Measurements from ENCODE around the gene RAB7B. TPM values are rescaled to one million over a fixed set of nuclear protein-coding genes. Genes with fewer than 3 reads are reported as not detected.

RAB7B gene
- total RNA-seq, 4 donors from 2014 or later: 4.8 to 12.6 (median 8.7) TPM

DNA sequence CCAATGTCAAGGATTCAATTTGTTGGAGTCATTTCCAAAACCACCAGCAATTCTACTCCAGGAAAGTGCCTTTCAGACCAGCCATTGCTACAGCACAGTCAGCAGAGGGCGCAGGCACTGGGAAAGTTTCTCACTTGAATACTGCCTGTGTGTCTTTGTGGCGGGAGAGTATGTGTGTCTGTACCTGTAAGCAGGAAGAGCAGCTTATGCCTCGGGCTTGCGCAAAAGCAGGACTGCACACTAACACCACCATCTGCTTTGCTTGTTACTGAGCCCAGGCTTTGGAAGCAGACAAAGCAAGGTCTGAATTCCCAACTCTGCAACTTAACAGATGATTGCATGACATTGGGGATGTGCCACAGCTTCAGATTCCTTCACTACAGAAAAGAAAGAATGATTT lies 27.5 kb upstream of the RAB7B start:
- DNase-seq: peak; percentile 77 to 84
- H3K9me3 ChIP-seq: no peaks in the 10 kb centered on the region
- H3K27me3 ChIP-seq: no peaks in the 10 kb centered on the region
- TF ChIP-seq, protein P1, sequence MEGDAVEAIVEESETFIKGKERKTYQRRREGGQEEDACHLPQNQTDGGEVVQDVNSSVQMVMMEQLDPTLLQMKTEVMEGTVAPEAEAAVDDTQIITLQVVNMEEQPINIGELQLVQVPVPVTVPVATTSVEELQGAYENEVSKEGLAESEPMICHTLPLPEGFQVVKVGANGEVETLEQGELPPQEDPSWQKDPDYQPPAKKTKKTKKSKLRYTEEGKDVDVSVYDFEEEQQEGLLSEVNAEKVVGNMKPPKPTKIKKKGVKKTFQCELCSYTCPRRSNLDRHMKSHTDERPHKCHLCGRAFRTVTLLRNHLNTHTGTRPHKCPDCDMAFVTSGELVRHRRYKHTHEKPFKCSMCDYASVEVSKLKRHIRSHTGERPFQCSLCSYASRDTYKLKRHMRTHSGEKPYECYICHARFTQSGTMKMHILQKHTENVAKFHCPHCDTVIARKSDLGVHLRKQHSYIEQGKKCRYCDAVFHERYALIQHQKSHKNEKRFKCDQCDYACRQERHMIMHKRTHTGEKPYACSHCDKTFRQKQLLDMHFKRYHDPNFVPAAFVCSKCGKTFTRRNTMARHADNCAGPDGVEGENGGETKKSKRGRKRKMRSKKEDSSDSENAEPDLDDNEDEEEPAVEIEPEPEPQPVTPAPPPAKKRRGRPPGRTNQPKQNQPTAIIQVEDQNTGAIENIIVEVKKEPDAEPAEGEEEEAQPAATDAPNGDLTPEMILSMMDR (IDR thresholded peaks at IDR 0.05): peak in 5 of 6 experiments; percentile 47 to 89 (median 82)
- TF ChIP-seq POLR2A (IDR thresholded peaks at IDR 0.05): no peak
- WGBS, 2 donors: 5% methylated on average over 3 to 4 of the region's 4 CpGs
- H3K4me1 ChIP-seq: peaks cover 29 to 43% of the 10 kb centered on the region in 2 donors
- peak overlapping the region in 1 of 3 donors; percentile 67 for H3K27ac ChIP-seq
- intact Hi-C loops (cut with DNase I): loop anchor here (10.0 kb wide), 1 partner anchor 74 kb away; no protein-coding TSS in a partner anchor
- H3K4me3 ChIP-seq (replicated peaks in 1 of 3): no peak overlapping the region
- no peaks in the 10 kb centered on the region for H3K36me3 ChIP-seq

DNA sequence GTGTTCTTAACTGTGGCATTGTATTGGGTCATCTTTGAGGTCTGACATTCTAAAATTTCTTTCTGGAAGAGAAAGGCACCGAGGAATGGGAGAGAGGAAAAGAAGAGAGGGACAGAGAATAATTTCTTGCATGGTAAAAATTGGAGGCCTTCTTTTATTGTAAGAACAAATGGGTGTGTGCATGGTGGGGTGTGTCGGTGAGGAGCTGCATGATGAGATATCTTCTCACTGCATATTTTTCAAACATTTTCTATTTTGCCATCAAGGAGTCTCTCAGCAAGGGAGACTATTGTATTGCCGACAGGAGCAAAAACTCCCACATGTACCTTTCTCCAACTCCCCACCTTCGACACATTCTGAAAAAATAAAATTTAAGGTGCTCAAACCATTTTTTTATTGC lies 27.0 kb upstream of the RAB7B start:
- WGBS, 2 donors: 75 to 80% methylated on average over 4 of the region's 4 CpGs
- Histone ChIP-seq H3K9me3 (no peaks in the 10 kb centered on the region), H3K27ac (peak overlapping the region in 2 of 3 donors; percentile 27 to 67), H3K36me3 (no peaks in the 10 kb centered on the region), H3K4me3 (replicated peaks in 1 of 3) (no peak overlapping the region), H3K27me3 (no peaks in the 10 kb centered on the region), H3K4me1 (peaks cover 30 to 45% of the 10 kb centered on the region in 2 donors)
- TF ChIP-seq, protein P1 (IDR thresholded peaks at IDR 0.05): no peak
- no peak for TF ChIP-seq POLR2A (IDR thresholded peaks at IDR 0.05)
- no peak for DNase-seq
- intact Hi-C loops (cut with DNase I): loop anchor here (10.0 kb wide), 1 partner anchor 75 kb away; no protein-coding TSS in a partner anchor

GRCh38 chr1:206029484-206029883 lies 26.3 kb upstream of the RAB7B start:
- peaks cover 37 to 48% of the 10 kb centered on the region in 2 donors for H3K4me1 ChIP-seq
- WGBS, 2 donors: 11 to 16% methylated on average over 4 of the region's 4 CpGs
- no peaks in the 10 kb centered on the region for H3K27me3 ChIP-seq
- no peaks in the 10 kb centered on the region for H3K9me3 ChIP-seq
- TF ChIP-seq, protein P1 (IDR thresholded peaks at IDR 0.05): no peak
- no peak for TF ChIP-seq POLR2A (IDR thresholded peaks at IDR 0.05)
- peak overlapping the region; percentile 27 to 67 (median 53) for H3K27ac ChIP-seq
- H3K4me3 ChIP-seq (replicated peaks in 1 of 3): no peak overlapping the region
- H3K36me3 ChIP-seq: no peaks in the 10 kb centered on the region
- intact Hi-C loops (cut with DNase I): no loop called here
- DNase-seq: peak; percentile 92 to 93

GRCh38 chr1:206025283-206025820 lies 22.2 kb upstream of the RAB7B start:
- peaks cover 61 to 67% of the 10 kb centered on the region in 2 donors for H3K4me1 ChIP-seq
- peak; percentile 62 to 71 for DNase-seq
- H3K27ac ChIP-seq: peak overlapping the region; percentile 93 to 95 (median 93)
- no peaks in the 10 kb centered on the region for H3K27me3 ChIP-seq
- intact Hi-C loops (cut with DNase I): no loop called here
- WGBS, 2 donors: 34 to 37% methylated on average over 3 of the region's 3 CpGs
- H3K9me3 ChIP-seq: no peaks in the 10 kb centered on the region
- H3K4me3 ChIP-seq (replicated peaks in 1 of 3): no peak overlapping the region
- H3K36me3 ChIP-seq: no peaks in the 10 kb centered on the region
- TF ChIP-seq, protein P1 (IDR thresholded peaks at IDR 0.05): peak in 1 of 6 experiments; percentile 6
- no peak for TF ChIP-seq POLR2A (IDR thresholded peaks at IDR 0.05)

DNA sequence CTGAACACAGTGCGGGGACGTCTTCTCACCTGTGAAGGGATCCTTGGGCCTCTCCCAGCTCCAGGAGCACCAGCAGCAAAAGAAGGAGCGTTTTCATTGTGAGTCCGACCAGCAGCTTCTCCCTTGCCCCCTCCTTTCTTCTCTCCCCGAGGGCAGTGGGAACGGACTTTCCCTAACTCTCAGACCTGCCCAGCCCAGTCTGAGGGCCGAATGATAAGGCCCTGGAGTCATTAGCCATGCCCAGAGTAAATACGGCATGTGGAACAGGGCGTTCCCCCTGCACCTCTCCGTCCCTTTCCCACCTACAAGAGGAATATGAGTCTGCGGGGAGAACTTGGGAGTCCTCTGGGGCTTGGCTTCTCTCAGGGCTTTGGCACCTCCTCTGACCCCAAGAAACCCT lies 20.5 kb upstream of the RAB7B start, which contains the start of gene CTSE:
CTSE (minus strand) TSS at position 201 of the 400 bp plus-strand sequence; CDS start at position 97, 104 bp downstream.
- WGBS, 2 donors: 73 to 75% methylated on average over 11 of the region's 11 CpGs
- H3K4me3 ChIP-seq (replicated peaks in 1 of 3): no peak within 1 kb of the TSS
- H3K9me3 ChIP-seq: no peaks in the 10 kb centered on the region
- intact Hi-C loops (cut with DNase I): no loop called here
- peak; percentile 33 to 37 for DNase-seq
- H3K36me3 ChIP-seq: no peaks in the 10 kb centered on the region
- H3K4me1 ChIP-seq: peaks cover 45 to 51% of the 10 kb centered on the region in 2 donors
- peak within 1 kb of the TSS; percentile 93 to 95 (median 93) for H3K27ac ChIP-seq
- H3K27me3 ChIP-seq: no peaks in the 10 kb centered on the region
- TF ChIP-seq, protein P1 (IDR thresholded peaks at IDR 0.05): no peak
- TF ChIP-seq POLR2A (IDR thresholded peaks at IDR 0.05): peak in 1 of 2 donors; percentile 11
